HS-5 (cell line): ENCODE results near the gene AMBRA1.
A peak's percentile ranks its signal among the peaks of the same experiment; 100 is the strongest.
"Not testable (repeated sequence)": the region's sequence is repeated elsewhere in the genome, so short reads cannot be mapped to it uniquely, and the experiment has no call there.

Source experiments
- DNase-seq: peaks from one replicate; pipeline ENCODE4 v3.0.0-alpha.2; 2012; ENCODE audit warnings: low read depth

Gene AMBRA1

DNA sequence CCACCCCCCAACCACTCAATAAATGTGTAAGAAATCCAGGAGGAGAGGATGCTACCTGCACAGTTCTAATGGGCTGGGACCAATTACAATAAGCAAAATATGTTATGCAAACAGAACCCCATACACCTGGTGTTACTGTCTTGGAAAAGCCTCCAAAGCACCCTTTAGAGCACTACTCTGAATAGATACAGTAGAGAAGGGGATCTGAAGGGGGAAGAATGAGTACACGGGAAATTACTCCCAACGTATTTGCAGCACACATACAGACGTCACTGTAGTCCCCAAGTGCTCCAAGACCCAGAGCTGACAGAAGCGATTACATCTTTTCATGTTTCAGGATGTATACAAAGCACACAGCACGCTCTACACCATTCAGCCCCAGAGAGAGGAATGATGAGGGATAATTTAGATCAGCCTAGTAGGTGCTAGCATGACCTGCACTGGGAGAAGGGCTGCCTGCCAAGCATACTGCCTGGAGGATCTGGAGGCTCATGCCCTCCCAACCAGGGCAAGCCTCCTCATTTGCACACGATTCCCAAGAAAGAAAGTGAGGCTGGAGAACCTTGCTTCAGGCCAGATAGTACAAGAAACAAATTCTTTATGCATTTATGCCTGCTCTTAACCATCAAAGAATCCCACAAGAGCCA is 63.8 kb downstream of the AMBRA1 start:
- no peak for DNase-seq

- DNase-seq: no peak
These were observed 64.5 kb downstream of the AMBRA1 start for GRCh38 chr11:46529095-46529905.

DNA sequence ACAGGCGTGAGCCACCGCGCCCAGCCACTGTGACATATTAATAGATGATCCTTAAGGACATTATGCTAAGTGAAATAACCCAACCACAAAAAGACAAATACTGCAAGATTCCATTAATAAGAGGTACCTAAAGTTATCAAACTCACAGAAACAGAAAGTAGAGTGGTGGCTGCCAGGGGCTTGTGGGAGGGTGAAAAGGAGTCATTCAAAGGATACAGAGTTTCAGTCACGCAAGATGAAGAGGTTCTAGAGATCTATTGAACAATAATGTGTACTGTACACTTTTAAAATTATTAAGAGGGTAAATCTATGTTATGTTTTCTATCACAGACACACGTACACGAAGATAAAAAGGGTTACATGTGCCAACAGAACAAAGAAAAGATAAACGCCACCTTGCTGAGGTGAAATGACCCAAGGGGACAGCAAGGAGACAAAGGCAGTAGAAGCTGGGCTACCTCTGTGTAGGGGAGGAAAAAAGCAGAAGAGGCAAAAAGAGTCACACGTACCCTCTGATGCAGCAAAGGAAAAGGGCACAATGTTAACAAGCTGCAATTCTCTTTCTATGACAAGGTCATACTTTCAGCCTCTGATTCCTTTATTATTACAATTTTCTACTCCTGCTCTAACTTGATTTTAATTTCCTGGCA is 65.3 kb downstream of the AMBRA1 start:
- no peak for DNase-seq

DNA sequence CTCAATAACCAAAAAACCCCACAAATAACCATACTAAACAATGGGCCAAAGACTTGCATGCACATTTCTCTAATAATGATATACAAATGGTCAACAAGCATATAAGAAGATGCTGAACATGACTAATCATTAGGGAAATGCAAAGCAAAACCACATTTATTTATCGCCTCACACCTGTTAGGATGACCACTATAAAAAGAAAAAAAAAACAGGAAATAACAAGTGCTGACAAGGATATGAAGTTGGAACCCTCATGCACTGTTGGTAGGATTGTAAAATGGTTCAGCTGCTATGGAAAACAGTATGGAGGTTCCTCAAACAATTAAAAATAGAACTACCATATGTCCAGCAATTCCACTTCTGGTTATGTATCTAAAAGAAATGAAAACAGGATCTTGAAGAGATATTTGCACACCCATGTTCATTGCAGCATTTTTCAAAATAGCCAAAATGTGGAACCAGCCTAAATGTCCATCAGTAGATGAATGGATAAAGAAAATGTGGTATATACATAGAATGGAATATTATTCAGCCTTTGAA is 66.2 kb downstream of the AMBRA1 start:
- no peak for DNase-seq

DNA sequence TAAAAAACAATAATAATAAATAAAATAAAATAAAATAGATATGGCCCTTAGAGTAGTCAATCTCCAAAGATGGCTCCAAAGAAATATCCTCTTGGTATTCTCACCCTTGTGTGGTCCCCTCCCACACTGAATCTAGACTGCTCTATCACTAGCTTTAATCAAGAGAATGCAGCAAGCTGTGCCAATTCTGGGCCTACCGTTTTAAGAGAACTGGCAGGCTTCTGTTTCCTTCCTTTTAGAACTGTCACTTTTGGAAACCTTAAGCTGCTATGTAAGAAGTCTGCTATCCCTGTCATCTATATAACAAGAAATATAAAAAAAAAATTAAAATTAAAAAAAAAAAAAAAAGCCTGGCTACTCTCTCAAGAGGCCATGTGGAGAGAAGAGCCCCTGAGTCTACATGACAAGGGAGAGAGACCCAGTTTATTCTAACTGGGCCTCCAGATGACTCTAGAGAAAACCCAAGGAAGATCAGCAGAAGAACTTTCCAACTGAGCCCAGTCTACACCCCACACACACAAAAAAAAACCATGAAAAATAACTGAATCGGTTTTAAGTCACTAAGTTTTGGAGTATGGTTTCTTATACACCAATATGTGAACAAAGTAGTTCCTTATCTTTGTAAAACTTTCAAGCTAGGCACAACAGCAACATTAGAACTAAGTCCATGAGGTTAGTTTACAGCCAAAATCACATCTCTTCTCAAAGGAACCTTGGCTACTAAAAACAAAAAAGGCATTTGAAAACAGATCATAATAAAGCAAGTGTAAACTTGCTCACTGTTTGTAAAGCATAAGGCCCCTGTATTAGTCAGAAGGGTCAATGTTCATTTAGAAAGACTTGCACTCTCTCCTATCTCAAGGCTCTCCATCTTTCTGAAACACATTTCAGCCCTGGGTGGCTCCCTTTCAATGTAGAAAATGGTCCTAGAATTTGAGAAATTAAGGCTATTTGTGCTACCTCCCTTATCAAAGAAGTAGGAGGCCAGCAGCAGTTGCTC is 67.3 kb downstream of the AMBRA1 start:
- DNase-seq: no peak

DNA sequence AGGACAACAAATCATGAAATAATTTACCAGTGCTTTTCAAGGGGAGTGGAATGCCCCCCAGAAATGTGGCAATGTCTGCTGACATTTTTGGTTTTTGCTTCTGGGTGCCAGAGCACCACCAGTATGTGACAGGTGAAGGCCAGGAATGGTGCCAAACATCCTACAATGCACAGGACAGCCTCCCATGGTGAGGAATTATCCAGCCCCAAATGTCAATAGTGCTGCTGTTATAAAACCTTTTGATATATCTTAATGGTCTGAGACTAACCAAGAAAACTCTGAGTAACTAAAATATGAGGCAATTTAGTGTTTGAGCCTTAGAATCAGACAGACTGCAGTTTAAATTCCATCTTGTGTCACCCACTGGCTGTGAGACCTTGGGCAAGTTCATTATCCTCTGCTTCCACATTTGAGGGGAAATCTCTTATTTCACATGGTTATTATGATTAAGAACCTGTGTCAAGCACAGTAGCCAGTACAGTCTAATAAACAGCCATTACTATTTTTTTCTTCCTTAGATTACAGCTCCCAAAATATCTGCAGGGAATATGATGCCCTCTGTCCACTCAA is 69.5 kb downstream of the AMBRA1 start:
- DNase-seq: no peak

GRCh38 chr11:46523290-46523689 is 70.5 kb downstream of the AMBRA1 start:
- DNase-seq: no peak

DNA sequence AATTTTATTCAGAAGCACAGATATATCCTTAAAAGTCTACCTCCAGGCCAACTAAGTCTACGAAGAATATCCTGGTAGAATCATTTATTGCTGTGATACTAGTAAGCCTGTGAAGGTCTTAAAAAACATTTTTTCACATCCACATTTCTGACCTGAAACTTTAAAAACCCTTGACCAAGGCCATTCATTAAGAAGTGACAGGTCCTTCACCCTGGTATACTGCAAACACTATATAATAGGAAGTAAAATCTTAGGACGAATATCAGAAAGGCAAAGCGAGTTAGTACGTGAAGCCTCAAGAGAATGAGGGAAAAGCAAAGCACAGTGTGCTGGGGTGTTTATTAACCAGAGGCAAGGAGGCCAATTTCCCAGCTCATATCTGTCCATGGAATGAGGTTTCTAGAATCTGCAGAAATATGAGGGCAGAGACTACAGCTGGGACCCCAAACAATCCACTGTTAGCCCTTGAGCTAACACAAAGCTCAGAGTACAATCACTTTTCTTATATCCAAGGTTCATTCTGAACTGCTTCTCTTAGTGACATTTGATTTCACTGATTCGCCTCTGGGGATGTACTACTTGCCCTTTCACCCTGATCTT is 71.0 kb downstream of the AMBRA1 start:
- no peak for DNase-seq

DNA sequence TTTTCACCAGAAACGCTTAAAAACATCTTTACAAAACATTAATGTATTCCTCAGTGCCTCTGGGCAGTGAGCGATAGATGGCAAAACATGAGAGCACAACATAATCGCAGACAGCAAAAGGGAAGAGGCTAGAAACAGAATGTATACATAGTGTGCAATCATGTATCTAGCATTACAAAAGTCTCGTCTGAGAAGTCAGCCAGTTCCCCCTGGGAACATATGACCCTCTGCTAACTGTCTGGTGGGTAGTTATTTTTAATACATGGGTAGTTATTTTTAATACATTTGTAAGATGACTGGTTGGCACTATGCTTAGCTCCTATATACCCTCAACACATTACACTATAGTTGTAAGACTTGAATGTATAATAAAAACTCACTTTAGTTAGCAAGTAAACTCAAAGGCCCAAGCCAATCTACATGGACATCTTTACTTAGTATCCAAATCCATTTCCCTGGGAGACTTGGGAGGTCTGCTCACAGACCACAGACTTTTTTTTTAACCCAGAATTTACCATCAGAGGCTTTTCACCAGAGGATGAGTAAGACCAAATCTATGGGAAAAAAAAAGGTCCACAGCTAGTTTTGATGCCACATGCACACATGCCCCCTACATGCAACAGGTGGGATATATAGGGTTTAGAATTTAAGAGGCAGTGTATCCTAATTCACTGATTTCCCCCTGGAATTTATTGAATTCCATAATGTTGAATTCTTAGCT is 71.7 kb downstream of the AMBRA1 start:
- DNase-seq: no peak

- peak; percentile 60 for DNase-seq
These were observed 72.7 kb downstream of the AMBRA1 start for GRCh38 chr11:46520971-46521745.

DNA sequence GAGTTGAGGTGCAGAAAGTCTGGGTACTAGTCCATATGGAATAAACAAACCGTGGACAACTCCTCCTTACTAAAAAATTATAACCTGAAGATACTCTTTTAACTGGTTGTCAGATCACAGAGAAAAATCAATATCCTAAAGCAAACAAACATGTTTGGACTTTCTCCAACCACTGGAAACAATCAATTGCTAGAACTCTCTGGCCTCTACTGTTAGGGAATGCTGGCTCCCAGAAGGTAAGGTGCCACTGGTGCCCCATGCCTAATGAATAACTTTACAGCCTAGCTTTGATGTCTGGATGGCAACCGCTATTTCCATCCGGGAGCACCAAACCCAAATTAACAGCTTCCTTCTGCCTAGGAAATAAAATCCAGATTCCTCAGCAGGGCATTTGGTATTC is 74.5 kb downstream of the AMBRA1 start:
- no peak for DNase-seq

- DNase-seq: not testable (repeated sequence)
These were observed 74.9 kb downstream of the AMBRA1 start for GRCh38 chr11:46518928-46519327.

- DNase-seq: no peak
These were observed 79.5 kb downstream of the AMBRA1 start for GRCh38 chr11:46514370-46514769.

GRCh38 chr11:46513934-46514342 is 79.9 kb downstream of the AMBRA1 start:
- DNase-seq: no peak

DNA sequence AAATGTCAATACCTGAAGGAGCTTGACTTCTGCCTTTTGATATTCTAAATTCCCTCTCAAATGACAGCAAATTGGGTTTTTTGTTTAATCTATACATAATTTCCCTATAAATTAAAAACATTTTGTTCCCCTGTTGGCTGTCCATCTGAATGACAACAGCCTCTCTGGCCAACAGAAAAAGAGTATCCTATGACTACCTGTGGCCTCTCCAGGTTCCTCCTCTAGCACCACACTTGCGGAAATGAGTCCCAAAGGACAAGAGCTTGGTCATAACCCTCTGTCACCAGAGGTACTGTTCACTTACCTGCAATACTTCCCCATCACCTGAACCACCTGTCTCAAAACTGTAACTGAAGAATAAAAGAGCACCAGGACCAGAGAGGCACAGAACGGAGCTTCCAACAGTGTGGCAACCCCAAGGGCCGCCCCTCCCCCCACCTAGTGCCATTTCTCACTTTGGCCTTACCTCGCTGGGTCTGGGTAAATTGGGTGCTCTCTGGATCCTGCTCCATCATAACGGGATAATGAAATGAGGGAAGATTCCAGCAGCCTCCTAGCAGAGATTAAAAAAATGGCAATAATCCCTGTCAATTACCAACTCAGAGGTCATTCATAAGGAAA is 81.5 kb downstream of the AMBRA1 start:
- DNase-seq: no peak

GRCh38 chr11:46511342-46511741 is 82.5 kb downstream of the AMBRA1 start:
- no peak for DNase-seq

- no peak for DNase-seq
These were observed 85.5 kb downstream of the AMBRA1 start for GRCh38 chr11:46508360-46508759.

DNA sequence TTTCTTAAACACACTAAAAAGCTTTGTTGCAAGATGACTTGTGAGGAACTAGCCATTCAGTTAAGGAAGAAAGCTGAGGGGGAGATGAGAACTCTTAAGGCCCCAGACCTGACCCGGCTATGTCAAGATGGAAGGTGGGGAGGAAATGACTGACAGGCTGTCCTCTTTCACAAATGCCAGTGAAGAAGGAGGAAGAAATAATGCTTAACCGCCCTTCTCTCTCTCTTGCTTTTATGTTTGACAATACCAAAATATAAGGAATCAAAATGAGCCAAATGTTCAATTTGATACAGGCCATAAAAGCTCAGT is 87.4 kb downstream of the AMBRA1 start:
- no peak for DNase-seq
